GM19438 (cell line): Measurements from ENCODE around the gene IMMP2L.
"Not testable (repeated sequence)": the region's sequence is repeated elsewhere in the genome, so short reads cannot be mapped to it uniquely, and the experiment has no call there.

Experiments
- ATAC-seq: cut with Tn5 transposase; IDR thresholded peaks from one replicate; pipeline ENCODE4 v1.9.1; 2021; ENCODE audit warnings: low read depth; ENCODE audit not compliant: unreplicated experiment

IMMP2L gene

GRCh38 chr7:110733221-110733620 is 829.1 kb downstream of the IMMP2L start:
- ATAC-seq, result no peak

- no peak for ATAC-seq
Measured at GRCh38 chr7:110724811-110725210, 837.5 kb downstream of the IMMP2L start.

- ATAC-seq, result no peak
Measured at GRCh38 chr7:110721395-110721794, 840.9 kb downstream of the IMMP2L start.

- ATAC-seq, result no peak
Measured at GRCh38 chr7:110720626-110721025, 841.7 kb downstream of the IMMP2L start.

GRCh38 chr7:110719741-110720140 is 842.6 kb downstream of the IMMP2L start:
- ATAC-seq, result no peak

GRCh38 chr7:110718503-110719205 is 843.6 kb downstream of the IMMP2L start:
- no peak for ATAC-seq

GRCh38 chr7:110704225-110704624 is 858.1 kb downstream of the IMMP2L start:
- no peak for ATAC-seq

- no peak for ATAC-seq
Measured at GRCh38 chr7:110698576-110698975, 863.7 kb downstream of the IMMP2L start.

- ATAC-seq, result no peak
Measured at GRCh38 chr7:110693344-110693743, 868.9 kb downstream of the IMMP2L start.

GRCh38 chr7:110688908-110689307 is 873.4 kb downstream of the IMMP2L start:
- no peak for ATAC-seq

GRCh38 chr7:110685899-110686298 is 876.4 kb downstream of the IMMP2L start:
- no peak for ATAC-seq

- no peak for ATAC-seq
Measured at GRCh38 chr7:110681941-110682340, 880.4 kb downstream of the IMMP2L start.

GRCh38 chr7:110677405-110677804 is 884.9 kb downstream of the IMMP2L start:
- ATAC-seq, result no peak

GRCh38 chr7:110676785-110677184 is 885.5 kb downstream of the IMMP2L start:
- no peak for ATAC-seq

- no peak for ATAC-seq
Measured at GRCh38 chr7:110675383-110676103, 886.7 kb downstream of the IMMP2L start.

GRCh38 chr7:110673148-110673547 is 889.1 kb downstream of the IMMP2L start:
- no peak for ATAC-seq

- no peak for ATAC-seq
Measured at GRCh38 chr7:110669410-110669809, 892.9 kb downstream of the IMMP2L start.

- no peak for ATAC-seq
Measured at GRCh38 chr7:110664803-110665202, 897.5 kb downstream of the IMMP2L start.

GRCh38 chr7:110660637-110661036 is 901.7 kb downstream of the IMMP2L start:
- not testable (repeated sequence) for ATAC-seq

GRCh38 chr7:110650328-110650727 is 912.0 kb downstream of the IMMP2L start:
- ATAC-seq, result no peak

- no peak for ATAC-seq
Measured at GRCh38 chr7:110647266-110647665, 915.0 kb downstream of the IMMP2L start.

- no peak for ATAC-seq
Measured at GRCh38 chr7:110646804-110647203, 915.5 kb downstream of the IMMP2L start.
